K562 (cell line): ENCODE data around the gene MT1A. TPM values are rescaled to one million over a fixed set of nuclear protein-coding genes. Genes with fewer than 3 reads are reported as not detected.

ENCODE experiments used
- ATAC-seq: fragments of 200-7000 bp; cut with Tn5 transposase; 3 replicates; pipeline ENCODE4 v1.9.1; 2020; ENCODE audit warnings: moderate library complexity
- BruUV-seq: library from RNA; stranded (reverse); fragments of 400-500 nt; replicated peaks from 2 replicates; lab custom pipeline; 2021; lab: Mats Ljungman, UMichigan
- CTCF ChIA-PET: fragments of 300-600 bp; formaldehyde crosslinking; extraction: SDS; loops from one replicate; lab custom pipeline; 2021; ENCODE audit warnings: low intra/inter-chr PET ratio; lab: Yijun Ruan, JAX
- POLR2A ChIA-PET: fragments of 300-600, 350-650 bp; sonication (Branson Sonifier 250); formaldehyde crosslinking; extraction: SDS; loops from one replicate; lab custom pipeline; 2021; ENCODE audit warnings: antibody characterized with exemption, inconsistent platforms; lab: Yijun Ruan, JAX
- DNase-seq, 4 experiments: peaks; one replicate each; pipeline versions ENCODE4 v3.0.0 to v3.0.0-alpha.2; 2011 to 2018; ENCODE audit warnings: low spot score in 3 of 4, mixed read lengths in 3 of 4; ENCODE audit errors: extremely low read depth in 1 of 4
- FAIRE-seq: peaks from 2 replicates; lab custom pipeline; 2011; peaks lifted over from hg19 to GRCh38; lab: Jason Lieb, UNC
- H2AFZ ChIP-seq: 2 replicates; pipeline ENCODE4 v1.6.0; 2011; ENCODE audit warnings: low read depth, low read length, control low read depth, inconsistent platforms
- H3K27ac ChIP-seq: fragments of 200-600 bp; 3 replicates; pipeline ENCODE4 v1.8.0; 2011; ENCODE audit warnings: low read depth, mild to moderate bottlenecking, control low read depth, inconsistent platforms, low read length, moderate library complexity, mixed read lengths; ENCODE audit errors: extremely low read depth
- H3K27me3 ChIP-seq, 2 experiments: fragments of 300-600 bp in 1 of 2; 2 replicates in 1 of 2; 3 replicates in 1 of 2; pipeline versions ENCODE4 v1.6.0 to v1.8.0; 2011; ENCODE audit warnings: inconsistent platforms in 2 of 2, low read length in 2 of 2, mild to moderate bottlenecking in 1 of 2, mixed read lengths in 1 of 2, moderate library complexity in 1 of 2; ENCODE audit not compliant: control insufficient read depth in 2 of 2, insufficient read depth in 2 of 2
- H3K36me3 ChIP-seq: fragments of 300-600 bp; 3 replicates; pipeline ENCODE4 v1.8.0; 2011; ENCODE audit warnings: mild to moderate bottlenecking, low read length, inconsistent platforms; ENCODE audit not compliant: control insufficient read depth, insufficient read depth
- H3K4me1 ChIP-seq, 2 experiments: fragments of 200-600 bp in 1 of 2; replicated peaks in 1 of 2; 2 replicates in 1 of 2; 3 replicates in 1 of 2; pipeline versions ENCODE4 v1.5.1 to v1.8.0; 2011; ENCODE audit warnings: inconsistent platforms in 2 of 2, low read length in 2 of 2, mild to moderate bottlenecking in 1 of 2, mixed read lengths in 1 of 2, moderate library complexity in 1 of 2; ENCODE audit not compliant: control insufficient read depth in 2 of 2, insufficient read depth in 2 of 2
- H3K4me2 ChIP-seq: 2 replicates; pipeline ENCODE4 v1.6.1; 2011; ENCODE audit warnings: low read length, control low read depth, inconsistent platforms, mixed read lengths; ENCODE audit not compliant: insufficient read depth
- H3K4me3 ChIP-seq: fragments of 200-600 bp; sonication (generic), shearing (Covaris generic); 2 replicates; pipeline ENCODE4 v1.5.1; 2016; ENCODE audit warnings: control low read depth, inconsistent platforms
- H3K79me2 ChIP-seq: fragments of 200-600 bp; 3 replicates; pipeline ENCODE4 v1.8.0; 2011; ENCODE audit warnings: low read length, inconsistent platforms; ENCODE audit not compliant: control insufficient read depth, insufficient read depth
- H3K9ac ChIP-seq, 2 experiments: 2 replicates each; pipeline versions ENCODE4 v1.6.0 to v1.6.1; 2011; ENCODE audit warnings: low read depth in 2 of 2, low read length in 2 of 2, control low read depth in 1 of 2, inconsistent platforms in 1 of 2, mild to moderate bottlenecking in 1 of 2, mixed read lengths in 1 of 2; ENCODE audit not compliant: insufficient read depth in 1 of 2
- H3K9me1 ChIP-seq: one replicate; pipeline ENCODE4 v1.6.0; 2011; ENCODE audit warnings: inconsistent platforms, mild to moderate bottlenecking, low read length, moderate library complexity; ENCODE audit not compliant: control insufficient read depth, insufficient read depth
- H3K9me3 ChIP-seq: replicated peaks from 2 replicates; pipeline ENCODE4 v1.5.1; 2011; ENCODE audit warnings: low read depth, low read length, inconsistent platforms; ENCODE audit not compliant: control insufficient read depth, insufficient read depth
- H4K20me1 ChIP-seq: replicated peaks from 2 replicates; pipeline ENCODE4 v1.6.1; 2011; ENCODE audit warnings: low read length, inconsistent platforms, mixed read lengths; ENCODE audit not compliant: control insufficient read depth, insufficient read depth
- ARID1B ChIP-seq: fragments of 450-650 bp; IDR thresholded peaks from 2 replicates; pipeline ENCODE4 v1.6.1; 2016; ENCODE audit warnings: antibody characterized with exemption, mild to moderate bottlenecking, inconsistent platforms
- CHD4 ChIP-seq: fragments of 200-600 bp; sonication (generic); IDR thresholded peaks from 3 replicates; pipeline ENCODE4 v1.6.1; 2012; ENCODE audit warnings: low read depth, mild to moderate bottlenecking, mixed read lengths, low read length, inconsistent platforms; ENCODE audit not compliant: insufficient read depth, insufficient replicate concordance, poor library complexity, severe bottlenecking
- FUS ChIP-seq: fragments of 200-400 bp; formaldehyde crosslinking; optimal IDR thresholded peaks from 2 replicates; pipeline ENCODE3; 2017; ENCODE audit warnings: low read depth, low read length
- HIVEP1 ChIP-seq: fragments of 250-450 bp; sonication (Bioruptor Pico); IDR thresholded peaks from 2 replicates; pipeline ENCODE4 v1.4.0; 2020; ENCODE audit warnings: mild to moderate bottlenecking
- JUND ChIP-seq, 2 experiments: IDR thresholded peaks; 2 replicates in 1 of 2; 3 replicates in 1 of 2; pipeline ENCODE4 v1.6.1; 2011; ENCODE audit warnings: borderline replicate concordance in 2 of 2, low read depth in 2 of 2, low read length in 2 of 2, improper control_type of control experiment in 1 of 2, missing biosample characterization in 1 of 2, missing genetic modification characterization in 1 of 2, missing genetic modification reagents in 1 of 2
- KLF10 ChIP-seq: fragments of 250-450 bp; sonication (Bioruptor Pico); IDR thresholded peaks from 2 replicates; pipeline ENCODE4 v1.6.1; 2021; ENCODE audit warnings: matching md5 sums
- RFX1 ChIP-seq: fragments of 450-650 bp; IDR thresholded peaks from 2 replicates; pipeline ENCODE4 v1.6.1; 2016; ENCODE audit warnings: mild to moderate bottlenecking, moderate library complexity
- STAG1 ChIP-seq: sonication (generic); formaldehyde crosslinking; IDR thresholded peaks from 2 replicates; pipeline ENCODE4 v1.5.0; 2020; ENCODE audit warnings: missing genetic modification reagents, borderline replicate concordance
- ZNF184 ChIP-seq: sonication (generic); formaldehyde crosslinking; IDR thresholded peaks from 2 replicates; pipeline ENCODE4 v1.5.0; 2020; ENCODE audit warnings: missing genetic modification reagents
- ZNF655 ChIP-seq: fragments of 250-450 bp; sonication (Bioruptor Pico); IDR thresholded peaks from 2 replicates; pipeline ENCODE4 v1.5.0; 2021
- WGBS: fragments of 100-300 bp; shearing (Covaris generic); methylation state at CpG from one replicate; pipeline ENCODE4 v1.1.6; 2016; ENCODE audit warnings: low coverage, mixed read lengths; ENCODE audit not compliant: insufficient coverage; ENCODE audit errors: missing lambda C conversion rate; 5-methylcytosine and 5-hydroxymethylcytosine counted together
- in situ Hi-C: fragments of 300-500 bp; cut with MboI; formaldehyde crosslinking; loops from 4 replicates; pipeline ENCODE4 v1.15.0; 2018; ENCODE audit warnings: inconsistent platforms, mixed read lengths
- intact Hi-C: fragments of 100-400 bp; cut with micrococcal nuclease; formaldehyde crosslinking; loops from 2 replicates; pipeline ENCODE4 v1.14.2; 2022
- polyA plus RNA-seq, 8 experiments: library from polyadenylated mRNA; depleted of rRNA in 4 of 8; stranded (reverse) in 5 of 8; unstranded in 3 of 8; fragments of >200 nt; fragmentation: Nextera tagmentation in 2 of 8; fragmentation: Illumina TruSeq in 1 of 8; extraction: Ambion mirVana in 2 of 8; extraction: Trizol in 1 of 8; gene quantifications; 2 replicates each; pipeline versions ENCODE4 v1.2.1 to v1.2.3, GENCODE V29; 2011 to 2014; ENCODE audit warnings: inconsistent platforms in 1 of 8, missing spikeins in 1 of 8
- total RNA-seq, 7 experiments: library from RNA; depleted of rRNA in 6 of 7; stranded (reverse); fragments of >200 nt in 6 of 7; fragmentation: Illumina TruSeq in 2 of 7; extraction: Trizol in 2 of 7; gene quantifications; 2 replicates each; pipeline versions ENCODE4 v1.2.1 to v1.2.3, GENCODE V29; 2011 to 2021; ENCODE audit warnings: low replicate concordance in 1 of 7
- TF ChIP-seq, protein P1 (sequence below): sonication (generic); formaldehyde crosslinking; IDR thresholded peaks from 2 replicates; pipeline ENCODE4 v1.8.1; 2023; ENCODE audit warnings: mild to moderate bottlenecking, missing genetic modification reagents

MT1A gene
- total and polyA plus RNA-seq, 9 of the 15 experiments (the other 6 are each of a cell fraction or from before 2014, with no cell fraction given) = 0.23 TPM; not detected in 8

DNA sequence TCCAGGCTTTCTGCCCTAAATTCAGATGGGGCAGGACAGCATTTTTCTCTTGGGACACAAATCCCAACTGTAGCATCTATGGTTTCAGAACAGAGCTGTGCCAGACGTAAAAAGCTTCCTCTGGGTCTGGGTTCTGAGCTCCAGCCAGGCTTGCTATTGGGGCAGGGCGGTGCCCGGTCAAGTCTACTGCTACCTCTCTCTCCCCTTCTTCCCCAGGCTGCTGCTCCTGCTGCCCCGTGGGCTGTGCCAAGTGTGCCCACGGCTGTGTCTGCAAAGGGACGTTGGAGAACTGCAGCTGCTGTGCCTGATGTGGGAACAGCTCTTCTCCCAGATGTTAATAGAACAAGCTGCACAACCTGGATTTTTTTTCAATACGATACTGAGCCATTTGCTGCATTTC is 4.9 kb upstream of the MT1A start (continued):
- no peak for TF ChIP-seq ARID1B
- TF ChIP-seq KLF10 (CRISPR knock-in tag) = no peak
- TF ChIP-seq STAG1 = no peak
- TF ChIP-seq, protein P1, sequence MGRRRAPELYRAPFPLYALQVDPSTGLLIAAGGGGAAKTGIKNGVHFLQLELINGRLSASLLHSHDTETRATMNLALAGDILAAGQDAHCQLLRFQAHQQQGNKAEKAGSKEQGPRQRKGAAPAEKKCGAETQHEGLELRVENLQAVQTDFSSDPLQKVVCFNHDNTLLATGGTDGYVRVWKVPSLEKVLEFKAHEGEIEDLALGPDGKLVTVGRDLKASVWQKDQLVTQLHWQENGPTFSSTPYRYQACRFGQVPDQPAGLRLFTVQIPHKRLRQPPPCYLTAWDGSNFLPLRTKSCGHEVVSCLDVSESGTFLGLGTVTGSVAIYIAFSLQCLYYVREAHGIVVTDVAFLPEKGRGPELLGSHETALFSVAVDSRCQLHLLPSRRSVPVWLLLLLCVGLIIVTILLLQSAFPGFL (CRISPR knock-in tag) = no peak
- no peak for TF ChIP-seq FUS

GRCh38 chr16:56634715-56635440 is 3.6 kb upstream of the MT1A start:
- FAIRE-seq = no peak
- BruUV-seq = no TSS peak
- 2% methylated on average over 44 of the region's 47 CpGs for WGBS
- Histone ChIP-seq H3K27me3 (peaks cover 47 to 86% of the 10 kb centered on the region in 2 experiments), H3K9ac (no peak overlapping the region), H4K20me1 (0 out of 2 replicates have a peak, but pooled peaks cover 7% of the 10 kb centered on the region), H3K36me3 (no peaks in the 10 kb centered on the region), H2AFZ (no peak overlapping the region), H3K27ac (no peak overlapping the region), H3K9me1 (no peaks in the 10 kb centered on the region), H3K4me1 (peaks cover 0 to 23% of the 10 kb centered on the region in 2 experiments; a peak in 2 of 5 replicates), H3K4me2 (no peak overlapping the region), H3K4me3 (no peak overlapping the region), H3K79me2 (no peaks in the 10 kb centered on the region), H3K9me3 (no peaks in the 10 kb centered on the region)
- no peak for ATAC-seq
- CTCF ChIA-PET = no interaction called here
- in situ Hi-C loops (no loop called here), intact Hi-C loops (no loop called here)
- no peak for DNase-seq
- no peak for TF ChIP-seq JUND (IDR thresholded peaks at IDR 0.05; ENCODE audit: borderline replicate concordance, low read depth, low read length)
- no peak for TF ChIP-seq JUND (tag; IDR thresholded peaks at IDR 0.05; ENCODE audit: borderline replicate concordance, low read depth, low read length)
- TF ChIP-seq CHD4 = no peak
- no peak for TF ChIP-seq RFX1
- no peak for TF ChIP-seq ZNF184 (CRISPR knock-in tag)
- TF ChIP-seq ZNF655 (CRISPR knock-in tag) = no peak
- no peak for TF ChIP-seq HIVEP1 (CRISPR knock-in tag)
- POLR2A ChIA-PET = no interaction called here
